Measurements from ENCODE around the gene CBFA2T3. TPM values are rescaled to one million over a fixed set of nuclear protein-coding genes. Genes with fewer than 3 reads are reported as not detected.

CBFA2T3 gene
- total RNA-seq, 4 donors from 2014 or later: 0.84 to 12.6 (median 1.4) TPM

- no peak for DNase-seq (ENCODE audit: low spot score)
- no peak for TF ChIP-seq CTCF (IDR thresholded peaks at IDR 0.05)
- no peak for ATAC-seq (ENCODE audit: low FRiP score)
These were observed 8.3 kb downstream of the CBFA2T3 start for GRCh38 chr16:88968589-88969280.

GRCh38 chr16:88967830-88968588, 9.0 kb downstream of the CBFA2T3 start:
- no peak for TF ChIP-seq CTCF (IDR thresholded peaks at IDR 0.05)
- ATAC-seq (ENCODE audit: low FRiP score) (no peak), DNase-seq (ENCODE audit: low spot score) (no peak)

GRCh38 chr16:88966986-88967829, 9.8 kb downstream of the CBFA2T3 start:
- ATAC-seq (ENCODE audit: low FRiP score) (no peak), DNase-seq (ENCODE audit: low spot score) (no peak)
- no peak for TF ChIP-seq CTCF (IDR thresholded peaks at IDR 0.05)

- DNase-seq (ENCODE audit: low spot score) (no peak), ATAC-seq (ENCODE audit: low FRiP score) (peak; percentile 22)
- TF ChIP-seq CTCF (IDR thresholded peaks at IDR 0.05): no peak
These were observed 11.1 kb downstream of the CBFA2T3 start for GRCh38 chr16:88965826-88966480.

- DNase-seq (ENCODE audit: low spot score) (no peak), ATAC-seq (ENCODE audit: low FRiP score) (no peak)
- TF ChIP-seq CTCF (IDR thresholded peaks at IDR 0.05): no peak
These were observed 11.6 kb downstream of the CBFA2T3 start for GRCh38 chr16:88965411-88965810.

- ATAC-seq (ENCODE audit: low FRiP score) (no peak), DNase-seq (ENCODE audit: low spot score) (no peak)
- no peak for TF ChIP-seq CTCF (IDR thresholded peaks at IDR 0.05)
These were observed 12.4 kb downstream of the CBFA2T3 start for GRCh38 chr16:88964636-88965035.

Data from omental fat pad (tissue), 4 donors.